Stimulated activated CD4-positive, alpha-beta T cell treated with anti-CD3 and anti-CD28 coated beads, Interleukin-2, amount 100 ng/mL, for 48 hours (primary cell): ENCODE data around the gene PAPPA.

Experiments
- DNase-seq, 2 donors: peaks; one replicate each; pipeline ENCODE4 v3.0.0-alpha.2; 2020

Gene PAPPA

GRCh38 chr9:116152941-116153764 lies 438 bp upstream of the PAPPA start:
- no peak for DNase-seq

DNA sequence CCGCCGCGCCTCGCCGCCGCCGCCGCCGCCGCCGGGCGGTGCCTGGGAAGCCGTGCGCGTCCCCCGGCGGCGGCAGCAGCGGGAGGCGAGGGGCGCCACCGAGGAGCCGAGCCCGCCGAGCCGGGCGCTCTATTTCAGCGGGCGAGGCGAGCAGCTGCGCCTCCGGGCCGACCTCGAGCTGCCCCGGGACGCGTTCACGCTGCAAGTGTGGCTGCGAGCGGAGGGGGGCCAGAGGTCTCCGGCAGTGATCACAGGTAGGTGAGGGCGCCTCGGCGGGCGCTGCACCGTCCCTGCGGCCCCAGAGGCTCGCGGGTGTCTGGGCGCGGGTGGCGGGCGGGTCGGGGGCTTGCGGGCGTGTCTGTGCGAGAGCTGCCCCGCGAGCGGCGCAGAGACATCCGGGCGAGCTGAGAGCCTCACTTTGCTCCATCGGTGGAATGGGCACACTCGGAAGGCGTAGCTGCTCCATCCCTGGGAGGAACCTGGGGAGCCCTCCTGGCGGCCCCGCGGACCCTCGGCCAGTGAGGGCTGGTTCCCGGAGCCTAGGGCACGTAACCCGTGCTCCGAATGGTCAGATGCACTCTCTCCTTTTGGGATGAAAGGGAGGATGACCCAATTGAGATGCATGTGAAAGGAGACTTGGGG lies 864 bp downstream of the PAPPA start:
- DNase-seq, result no peak

DNA sequence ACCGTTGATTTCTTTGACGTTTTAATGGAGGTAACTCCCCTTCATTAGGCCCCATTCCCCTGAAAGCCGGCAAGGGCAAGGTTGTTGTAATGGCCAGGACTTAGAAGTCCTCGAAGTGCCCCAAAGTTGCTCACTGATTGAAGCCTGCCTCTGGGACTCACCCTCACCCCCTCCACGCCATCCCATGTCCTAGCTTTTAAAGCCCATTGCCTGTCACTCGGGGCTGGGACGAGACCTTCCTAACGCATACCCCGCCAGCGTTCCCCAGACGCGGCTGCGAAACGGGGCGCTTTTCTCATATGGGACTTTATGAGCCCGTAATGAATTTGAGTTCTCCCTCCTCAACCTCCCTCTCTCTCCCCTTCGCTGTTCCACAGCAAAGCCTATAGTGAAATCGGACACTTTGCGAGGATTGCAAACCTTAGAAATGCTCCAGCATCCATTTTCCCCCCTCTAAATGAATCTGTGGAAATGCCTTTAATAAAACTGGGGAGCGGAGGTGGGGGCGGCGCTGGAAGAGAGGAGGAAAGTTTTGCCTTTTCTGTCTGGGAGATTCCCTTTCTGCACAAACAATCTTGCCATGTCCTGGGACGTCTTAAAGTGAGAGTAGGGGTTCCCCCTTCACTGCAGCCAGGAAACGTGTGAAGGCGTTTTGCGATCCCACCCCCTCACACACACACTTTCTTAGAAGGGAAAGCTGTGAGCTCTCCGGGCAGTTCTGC lies 1.5 kb downstream of the PAPPA start:
- DNase-seq, result no peak

GRCh38 chr9:116155698-116156039 lies 2.1 kb downstream of the PAPPA start:
- DNase-seq, result no peak

- no peak for DNase-seq
Measured at GRCh38 chr9:116156621-116157314, 3.2 kb downstream of the PAPPA start.

DNA sequence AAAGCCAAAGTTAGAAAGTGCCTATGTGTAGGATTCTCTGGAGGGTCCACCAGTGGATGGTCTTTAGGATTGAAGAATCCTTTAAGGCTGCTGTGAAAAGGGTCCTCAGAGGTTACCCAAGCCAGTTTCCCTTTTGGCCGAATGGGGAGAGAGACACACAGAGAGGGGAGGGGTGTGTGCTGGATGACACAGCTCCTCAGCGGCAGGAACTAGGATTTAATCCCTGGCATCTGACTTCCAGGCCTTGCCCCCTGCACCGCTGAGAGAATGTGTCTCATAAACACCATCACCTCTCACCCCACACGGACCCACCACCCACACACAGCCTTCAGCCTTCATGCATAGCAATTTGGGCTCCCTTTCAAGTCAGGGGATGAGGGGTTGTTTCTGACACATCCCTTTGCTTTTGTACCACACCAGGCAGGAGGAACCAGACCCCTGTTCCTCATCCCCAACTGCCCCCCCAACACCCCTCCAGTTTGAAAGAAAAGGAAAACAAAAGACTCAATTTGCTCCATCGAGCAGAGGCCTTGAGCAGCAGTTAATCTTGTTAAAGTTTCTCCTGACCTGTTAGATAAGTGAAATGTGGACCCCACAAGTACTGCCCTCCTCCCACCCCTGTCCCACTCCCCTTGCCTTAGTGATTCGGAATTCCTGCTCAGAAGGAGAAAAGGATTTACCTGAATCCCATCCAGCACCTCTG lies 4.0 kb downstream of the PAPPA start:
- no peak for DNase-seq

DNA sequence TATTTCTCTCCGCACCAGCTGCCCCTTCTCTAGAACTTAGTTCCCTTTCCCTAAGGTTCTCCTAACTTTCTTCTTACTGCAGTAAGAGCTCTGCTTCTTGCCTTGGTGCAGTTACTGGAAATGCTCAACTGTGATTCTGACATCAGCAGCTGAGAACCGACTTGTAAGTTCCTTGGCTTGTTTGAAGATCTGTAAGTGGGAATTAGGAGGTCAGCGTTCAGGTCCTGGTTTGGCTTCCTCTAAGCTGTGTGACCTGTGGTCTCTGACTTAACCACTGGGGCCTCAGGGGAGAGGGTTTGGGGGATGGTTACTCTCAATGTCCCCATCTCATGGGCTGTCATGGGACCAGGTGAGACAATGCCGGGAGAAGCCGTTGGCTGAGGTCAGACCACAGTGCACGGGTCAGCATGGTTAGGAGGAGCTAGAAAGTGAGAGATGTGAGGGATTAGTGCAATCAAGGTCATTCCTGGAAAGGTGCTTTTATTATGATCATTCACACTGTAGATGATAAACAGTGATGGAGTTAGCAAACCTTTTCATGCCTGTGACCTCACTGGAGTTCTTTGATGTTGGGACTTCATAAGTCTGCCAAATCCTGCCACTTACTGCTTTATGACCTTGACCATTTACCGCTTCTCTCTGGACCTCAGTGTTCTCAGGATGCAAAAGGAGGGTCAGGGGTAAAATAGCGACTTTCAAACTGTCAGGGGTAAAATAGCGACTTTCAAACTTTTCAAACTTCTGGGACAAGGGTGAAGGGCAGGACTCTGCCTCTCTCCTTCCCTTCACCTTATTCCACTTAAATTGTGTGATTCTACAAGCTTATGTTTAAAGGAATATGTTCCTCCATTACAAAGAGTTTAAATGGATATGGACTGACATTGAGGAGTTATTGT lies 7.3 kb downstream of the PAPPA start:
- DNase-seq, result no peak

GRCh38 chr9:116162241-116162781 lies 8.7 kb downstream of the PAPPA start:
- DNase-seq, result no peak

DNA sequence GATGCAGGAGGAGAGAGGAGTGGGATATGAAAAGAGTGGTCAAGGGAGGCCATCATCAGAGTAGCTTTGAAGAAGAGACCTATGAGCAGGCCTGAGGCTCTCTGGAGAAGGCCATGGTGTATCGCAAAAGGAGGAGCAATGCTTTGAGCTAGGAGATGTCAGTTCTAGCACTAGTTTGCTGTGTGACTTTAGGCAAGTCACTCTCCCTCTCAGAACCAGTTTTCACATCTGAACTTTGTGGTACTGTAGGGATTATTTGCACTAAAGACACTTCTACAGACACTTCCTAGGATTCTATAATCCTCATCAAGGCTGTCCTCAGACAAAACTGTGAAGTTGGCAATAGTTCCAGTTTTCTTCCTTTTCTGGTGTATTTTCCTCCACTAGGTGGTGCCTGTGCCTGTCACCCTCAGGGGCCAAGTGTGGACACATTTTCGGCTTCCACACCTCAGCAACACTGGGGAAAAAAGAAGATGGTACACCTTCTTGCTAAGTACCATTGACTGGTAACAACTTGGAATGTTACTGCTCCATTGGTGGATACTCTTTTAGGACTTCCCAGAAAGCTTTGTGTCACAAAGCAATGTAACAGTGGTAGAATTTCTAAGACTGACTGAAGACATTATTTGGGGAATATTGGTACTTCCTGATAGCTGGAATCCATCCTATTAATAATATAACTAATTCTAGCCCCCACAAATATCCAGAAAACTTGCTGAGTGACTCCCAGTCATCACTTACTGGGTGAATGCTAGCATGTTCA lies 9.9 kb downstream of the PAPPA start:
- no peak for DNase-seq

DNA sequence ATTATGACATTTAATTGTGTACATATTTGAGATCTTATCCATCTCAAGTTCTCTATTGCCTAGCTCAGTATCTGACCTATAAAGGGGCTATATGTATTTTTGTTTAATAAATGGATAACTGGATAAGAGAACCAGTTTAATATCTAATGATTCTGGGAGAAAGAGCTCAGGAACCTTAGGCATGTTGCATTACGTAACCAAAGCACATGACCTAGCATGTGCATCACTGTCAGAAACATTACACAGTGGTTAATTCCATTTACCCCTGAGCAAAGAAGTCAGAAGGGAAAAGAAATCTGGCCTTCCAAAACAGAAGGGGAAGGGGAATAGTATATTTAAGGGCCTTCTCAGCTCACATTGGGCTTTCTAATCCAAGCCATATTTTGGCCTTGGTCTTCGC lies 12.3 kb downstream of the PAPPA start:
- DNase-seq, result no peak

DNA sequence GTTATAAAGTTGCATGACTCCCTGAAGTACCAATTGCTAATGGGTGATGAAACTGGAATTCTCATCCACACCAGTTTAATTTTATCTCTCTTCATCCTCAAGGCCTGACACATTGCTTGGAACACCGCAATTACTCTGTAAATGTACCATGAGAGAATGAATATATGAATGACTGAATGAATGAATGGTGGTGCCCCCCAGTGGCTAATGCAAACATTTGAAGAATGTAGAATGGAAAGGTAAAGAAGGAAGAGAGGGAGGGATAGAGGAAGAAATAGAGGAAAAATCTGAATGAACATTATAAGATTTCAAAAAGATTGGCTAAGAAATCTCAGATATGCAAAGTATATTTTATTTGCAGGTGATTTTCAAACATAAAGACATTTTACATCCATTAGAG lies 13.1 kb downstream of the PAPPA start:
- DNase-seq, result no peak

DNA sequence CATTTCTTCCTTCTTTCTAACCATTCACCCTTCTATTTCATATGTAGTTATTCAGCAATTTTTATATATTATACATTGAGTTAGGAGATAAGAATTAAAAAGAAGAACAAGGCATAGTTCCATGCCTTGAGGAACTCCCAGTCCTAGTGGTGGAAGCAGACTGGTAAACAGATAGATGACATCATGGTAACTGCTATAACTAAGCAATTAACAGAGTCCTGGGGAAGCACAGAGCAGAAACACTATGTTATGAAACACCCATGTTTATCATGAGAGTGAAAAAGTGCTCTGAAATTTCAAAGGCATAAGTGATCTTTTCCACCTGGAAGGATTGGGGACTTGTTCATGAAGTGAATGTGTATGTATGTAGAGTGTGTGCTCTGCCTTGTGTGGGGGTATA lies 14.6 kb downstream of the PAPPA start:
- no peak for DNase-seq

- no peak for DNase-seq
Measured at GRCh38 chr9:116172216-116172615, 18.6 kb downstream of the PAPPA start.

DNA sequence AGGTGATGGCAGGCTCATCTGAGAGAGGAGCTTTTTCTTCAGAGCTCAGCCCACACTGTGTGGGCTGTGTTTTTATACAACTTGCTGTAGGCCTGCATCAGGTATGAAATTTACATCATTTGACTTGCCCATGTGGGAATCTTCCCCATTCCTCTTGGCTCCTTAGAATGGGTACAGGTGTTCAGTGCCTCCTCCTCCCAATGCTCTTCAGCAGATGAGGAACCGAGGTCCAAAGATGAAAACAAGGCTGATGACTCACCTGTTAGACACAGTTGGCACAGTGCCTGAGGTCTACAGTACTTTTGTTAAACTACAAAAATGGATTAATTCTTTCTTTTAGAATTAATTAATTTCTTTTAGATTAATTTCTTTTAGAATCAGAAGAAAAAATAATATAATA lies 20.8 kb downstream of the PAPPA start:
- DNase-seq, result no peak

DNA sequence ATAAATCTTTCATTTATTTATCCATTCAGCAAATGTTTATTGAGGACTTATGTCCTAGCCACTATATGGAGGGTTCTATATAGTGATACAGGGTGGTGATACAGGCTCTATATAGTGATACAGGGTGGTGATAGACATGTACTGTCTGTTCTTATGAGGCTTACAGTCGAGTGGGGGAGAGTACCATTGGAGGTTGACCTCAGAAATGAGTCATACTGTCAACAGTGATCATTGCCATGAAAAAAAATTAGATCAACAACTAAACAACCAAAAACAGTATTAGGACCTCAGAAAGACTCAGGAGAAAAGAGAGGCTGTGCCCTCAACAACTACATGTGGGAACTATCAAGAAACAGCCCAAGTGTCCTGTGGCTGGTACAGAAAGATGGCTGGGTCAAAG lies 22.0 kb downstream of the PAPPA start:
- DNase-seq, result no peak

- no peak for DNase-seq
Measured at GRCh38 chr9:116178481-116179211, 25.1 kb downstream of the PAPPA start.

GRCh38 chr9:116179568-116179967 lies 26.0 kb downstream of the PAPPA start:
- no peak for DNase-seq

GRCh38 chr9:116181853-116182610 lies 28.4 kb downstream of the PAPPA start:
- DNase-seq, result no peak

GRCh38 chr9:116182876-116183275 lies 29.3 kb downstream of the PAPPA start:
- DNase-seq, result no peak
